ENCODE measurements around the gene LCN9.

The LCN9 gene

GRCh38 chr9:135716045-135716444, 52.9 kb downstream of the LCN9 start:
- DNase-seq = no peak

Data from anterior cingulate cortex (tissue), 58 donors.